Hepatic stellate cell (primary cell): Measurements from ENCODE around the gene OR10J4.
"Not testable (repeated sequence)": the region's sequence is repeated elsewhere in the genome, so short reads cannot be mapped to it uniquely, and the experiment has no call there.

Experiments used
- DNase-seq: peaks from one replicate; pipeline ENCODE4 v3.0.0; 2011; ENCODE audit warnings: low spot score

Gene OR10J4

DNA sequence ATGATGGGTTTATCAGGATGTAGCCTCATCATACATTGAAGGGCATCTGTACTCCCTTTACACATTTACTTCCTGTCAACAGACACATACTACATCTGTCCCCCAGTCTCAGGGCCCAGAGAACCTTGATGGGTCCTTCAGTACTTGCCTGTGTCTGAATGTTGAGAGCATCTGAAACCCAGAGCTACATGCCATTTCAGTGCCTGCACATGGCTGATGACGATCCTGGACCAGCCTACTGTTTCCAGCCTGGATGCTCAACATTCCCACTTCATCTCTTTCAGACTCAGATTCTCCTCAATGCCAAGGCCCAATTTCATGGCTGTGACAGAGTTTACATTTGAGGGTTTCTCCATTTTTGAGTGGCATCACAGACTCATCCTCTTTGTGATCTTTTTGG is at the start of gene OR10J4:
Gene OR10J4 (plus strand): TSS at position 301 of the 400 bp plus-strand sequence.
- DNase-seq = no peak

DNA sequence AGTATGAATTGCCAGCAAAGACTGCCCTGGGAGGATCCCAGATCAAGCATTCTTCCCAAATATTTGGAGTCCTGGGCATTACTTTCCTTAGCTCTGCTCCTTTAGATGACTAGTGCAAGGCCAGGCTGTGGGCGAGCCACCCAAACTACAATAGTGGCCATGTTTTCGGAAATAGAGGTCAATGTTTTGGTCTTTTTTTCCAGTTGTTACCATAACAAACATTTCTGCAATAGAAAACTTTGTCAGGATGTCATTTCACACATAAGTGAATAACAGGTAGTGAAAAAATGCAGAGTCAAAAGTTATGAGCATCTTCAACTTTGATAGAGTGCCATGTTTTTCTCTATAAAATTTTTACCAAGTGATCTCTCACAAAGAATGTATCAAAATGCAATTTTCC is 25.2 kb upstream of the OR10J4 start:
- no peak for DNase-seq

DNA sequence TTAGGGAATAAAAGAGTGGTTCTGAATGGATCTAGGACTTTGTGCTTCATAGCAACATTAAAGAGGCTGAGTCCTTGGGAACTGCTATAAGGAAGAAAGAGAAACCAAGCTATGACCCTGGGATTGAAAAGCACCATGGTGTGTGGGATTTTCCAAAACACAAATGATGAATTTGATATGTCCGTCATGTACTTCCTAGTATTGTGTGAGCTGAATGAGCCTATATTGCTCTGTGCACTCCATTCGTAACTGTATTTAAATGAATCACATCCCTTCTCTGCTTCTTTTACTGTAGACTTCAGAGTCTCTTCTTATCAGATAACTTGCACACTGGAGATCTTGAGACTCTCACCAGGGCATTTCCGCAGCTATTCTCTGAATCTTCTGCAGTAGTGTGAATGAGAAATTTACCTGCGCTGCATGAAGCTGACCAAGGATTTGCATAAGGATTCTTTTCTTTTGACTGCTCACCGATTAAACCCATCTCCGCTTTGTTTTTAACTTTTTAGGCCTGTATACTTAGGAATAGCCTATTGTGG is 23.1 kb upstream of the OR10J4 start:
- DNase-seq = no peak

DNA sequence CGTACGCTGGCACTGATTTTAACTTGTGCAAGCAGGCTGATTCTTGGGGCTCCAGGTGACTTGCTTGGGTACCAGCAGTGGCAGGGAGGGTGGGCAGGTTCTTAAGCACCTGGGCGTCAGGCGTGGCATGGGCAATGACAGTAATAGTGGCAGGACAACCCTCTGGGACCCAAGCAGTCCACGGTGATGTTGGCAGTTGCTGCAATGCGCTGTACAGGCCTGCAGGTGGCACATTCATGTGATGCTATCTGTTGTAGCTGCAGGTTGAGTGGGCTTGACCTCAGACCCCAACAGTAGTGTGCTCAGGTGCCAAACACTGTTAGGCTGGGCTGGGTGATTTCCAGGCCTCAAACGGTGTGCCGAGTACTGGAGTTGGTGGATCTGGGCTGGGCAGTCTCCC is 10.2 kb upstream of the OR10J4 start:
- DNase-seq = no peak

DNA sequence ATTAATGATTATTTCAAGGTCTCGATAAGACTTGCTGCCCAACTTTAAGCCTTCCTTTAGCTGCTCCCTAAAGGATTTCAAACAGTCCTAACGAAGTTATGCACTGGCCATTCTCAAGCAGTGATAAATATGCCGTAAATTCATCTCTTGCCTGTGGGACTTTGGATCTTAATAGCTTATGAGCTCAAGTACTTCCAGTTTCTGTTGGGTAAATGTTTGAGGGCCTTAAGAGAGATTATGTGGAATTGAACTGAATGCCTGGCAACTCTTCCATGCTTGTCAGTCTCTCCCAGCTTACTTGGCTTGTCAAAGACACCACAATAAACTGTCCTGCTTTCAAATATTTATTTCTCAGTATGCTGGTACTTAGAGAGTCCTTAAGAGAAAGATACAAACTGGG is 3.5 kb upstream of the OR10J4 start:
- DNase-seq = no peak

DNA sequence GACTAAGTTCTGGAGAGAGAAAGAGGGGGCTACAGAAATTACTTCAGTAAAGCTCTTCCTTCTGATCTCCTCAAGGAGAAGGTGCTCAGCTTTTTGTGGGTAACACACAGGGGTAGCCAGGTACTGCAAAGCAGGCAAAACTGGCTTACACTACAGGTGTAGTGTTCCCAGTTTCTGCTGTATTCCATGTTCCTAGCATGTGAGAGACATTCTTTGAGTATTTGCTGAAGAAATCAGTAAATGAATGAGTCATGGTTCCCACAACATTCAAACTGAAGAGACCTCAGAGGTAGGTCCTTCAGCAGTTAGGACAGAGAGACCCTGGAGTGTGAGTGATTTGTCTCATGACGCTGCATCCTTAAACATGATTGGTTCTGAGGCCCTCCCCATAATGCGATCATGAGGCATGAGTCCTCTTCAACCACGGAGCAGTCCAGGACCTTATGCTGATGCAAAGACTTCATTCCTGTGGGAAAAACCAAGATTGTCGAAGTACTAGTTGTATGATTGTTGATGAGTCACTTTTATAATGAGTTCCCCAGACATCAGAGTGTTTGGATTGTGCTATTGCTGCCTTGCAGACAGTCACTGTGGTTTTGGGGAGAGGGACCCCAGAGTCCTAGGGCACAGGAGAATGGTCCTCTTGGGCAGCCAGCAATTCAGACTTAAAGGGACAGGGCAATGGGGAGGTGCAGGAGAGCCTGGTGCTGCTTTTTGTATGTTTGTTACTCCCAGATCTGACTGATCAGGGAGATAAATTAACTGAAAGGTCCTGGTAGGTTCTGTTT is 2.7 kb upstream of the OR10J4 start:
- DNase-seq = peak; percentile 17

DNA sequence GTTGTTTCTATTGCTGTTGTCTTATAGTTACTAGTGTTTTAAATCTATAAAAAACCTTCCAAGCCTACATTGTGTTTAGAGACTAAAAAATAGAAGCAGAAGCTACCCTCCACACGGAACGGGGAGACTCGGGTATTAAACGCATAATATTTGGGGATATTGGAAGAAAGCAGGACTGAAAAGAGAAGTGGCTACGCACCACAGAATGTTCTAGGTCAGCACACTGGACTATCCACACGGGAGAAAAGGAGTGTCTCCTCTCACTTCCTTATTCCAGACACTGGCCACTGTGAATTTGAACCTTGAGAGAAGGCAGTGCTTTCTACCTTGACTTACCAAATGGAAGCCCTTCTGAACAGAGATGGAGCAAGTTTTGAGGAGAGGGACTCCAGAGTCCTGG is 1.0 kb upstream of the OR10J4 start:
- no peak for DNase-seq

DNA sequence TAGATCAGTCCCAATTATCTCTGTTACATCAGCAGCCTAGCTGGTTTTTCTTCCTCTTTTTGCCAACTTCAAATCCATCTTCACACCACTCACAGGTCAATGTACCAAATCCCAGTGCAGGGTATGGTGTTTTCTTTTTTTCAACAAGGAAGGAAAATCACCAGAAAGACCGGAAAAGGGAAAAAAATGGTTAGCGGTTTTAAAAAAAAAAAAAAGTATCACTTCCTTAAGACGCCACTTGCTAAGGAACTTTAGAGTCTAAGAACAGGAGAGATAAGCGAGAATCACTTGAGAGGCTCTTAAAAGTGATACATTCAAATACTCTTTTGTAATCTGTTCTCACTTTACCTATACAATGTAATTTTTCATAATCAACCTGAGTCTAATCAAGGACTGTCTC is 4.5 kb downstream of the OR10J4 start:
- DNase-seq = no peak

DNA sequence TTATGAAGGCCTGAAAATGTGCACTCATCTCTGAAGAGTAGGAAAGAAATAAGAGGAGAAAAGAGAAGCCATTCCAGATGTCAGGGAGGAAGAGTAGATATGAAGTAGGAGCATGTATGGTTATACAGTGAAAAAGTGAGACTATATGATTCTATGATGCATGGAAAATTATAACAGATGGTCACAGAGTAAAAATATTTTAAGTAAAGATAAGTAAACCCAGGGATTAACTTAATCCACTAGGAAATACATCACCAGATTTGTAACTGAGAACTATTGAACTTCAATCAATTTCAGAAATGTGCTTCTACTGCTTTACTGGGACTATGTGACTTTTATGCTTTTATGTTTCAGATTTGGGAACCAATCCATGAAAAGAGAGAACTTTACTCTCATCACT is 7.4 kb downstream of the OR10J4 start, which contains the start of gene OR10J1:
Gene OR10J1 (plus strand): TSS at position 301 of the 400 bp plus-strand sequence. CDS start 70 bp downstream, at position 371.
- no peak for DNase-seq

DNA sequence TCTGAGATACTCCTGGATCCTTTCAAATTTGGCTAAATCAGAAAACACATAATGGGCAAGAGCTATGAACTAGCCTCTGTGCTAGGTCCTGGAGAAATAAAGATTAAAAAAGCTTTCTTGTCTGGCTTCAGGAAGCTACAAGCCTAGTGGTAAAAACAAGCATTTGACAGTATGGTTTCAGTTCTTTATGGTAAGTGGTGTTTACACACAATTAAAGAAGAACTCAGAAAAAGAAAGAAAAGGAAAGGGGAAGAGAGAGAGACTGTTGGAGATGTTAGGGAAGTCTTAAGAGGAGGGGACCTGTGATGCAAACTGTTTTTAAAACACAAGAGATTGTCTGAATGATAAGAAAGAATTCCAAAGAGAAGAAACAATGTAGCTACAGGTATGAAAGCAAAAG is 9.4 kb downstream of the OR10J4 start:
- DNase-seq = no peak

DNA sequence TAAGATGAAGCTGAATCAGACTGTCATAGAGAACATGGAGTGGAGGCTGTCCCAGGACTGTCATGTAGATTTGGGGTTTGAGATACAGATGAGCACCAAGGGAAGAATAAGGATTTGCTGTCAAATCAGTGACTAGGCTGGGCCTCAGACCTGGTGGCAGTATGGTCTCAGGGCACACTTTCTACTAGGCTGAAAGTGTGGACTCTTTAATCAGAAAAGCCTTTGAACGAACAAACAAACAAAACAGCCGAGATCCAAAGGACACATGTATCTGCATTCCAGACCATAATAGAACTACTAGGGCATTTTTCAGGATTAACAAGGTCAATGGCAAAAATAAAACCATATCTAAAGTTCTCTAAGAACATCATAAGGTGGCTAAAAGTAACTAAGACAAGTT is 10.4 kb downstream of the OR10J4 start:
- DNase-seq = no peak

DNA sequence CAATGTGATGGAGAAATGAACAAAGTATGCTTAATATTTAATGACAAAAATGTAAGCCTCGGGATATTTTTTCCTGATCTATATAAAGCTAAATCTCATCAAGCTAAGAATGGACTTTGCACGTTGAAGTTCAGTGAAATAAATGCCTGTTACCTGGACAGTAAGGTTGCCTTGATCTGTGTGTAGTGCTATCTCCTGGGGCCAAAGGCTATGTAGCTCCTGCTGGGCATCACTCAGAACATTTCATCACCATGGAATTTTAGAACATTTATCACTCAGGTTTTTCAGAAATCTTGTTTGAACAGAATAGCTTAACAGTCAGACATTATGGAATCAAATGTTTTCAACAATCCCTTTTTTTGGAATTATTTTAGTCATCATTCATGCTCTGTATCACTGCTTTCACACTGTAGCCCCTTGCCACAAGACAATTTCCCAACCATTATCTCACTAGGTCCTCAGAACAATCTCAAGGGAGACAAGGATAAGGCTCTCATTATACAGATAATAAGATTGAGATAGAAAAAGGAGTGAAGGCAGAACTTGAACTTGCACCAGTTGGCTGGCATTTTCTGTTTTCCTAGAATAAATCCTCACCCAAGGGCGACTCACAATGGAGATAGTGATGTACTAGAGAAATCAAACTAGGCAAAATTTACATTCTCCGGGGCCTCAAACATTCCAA is 11.2 kb downstream of the OR10J4 start:
- no peak for DNase-seq

DNA sequence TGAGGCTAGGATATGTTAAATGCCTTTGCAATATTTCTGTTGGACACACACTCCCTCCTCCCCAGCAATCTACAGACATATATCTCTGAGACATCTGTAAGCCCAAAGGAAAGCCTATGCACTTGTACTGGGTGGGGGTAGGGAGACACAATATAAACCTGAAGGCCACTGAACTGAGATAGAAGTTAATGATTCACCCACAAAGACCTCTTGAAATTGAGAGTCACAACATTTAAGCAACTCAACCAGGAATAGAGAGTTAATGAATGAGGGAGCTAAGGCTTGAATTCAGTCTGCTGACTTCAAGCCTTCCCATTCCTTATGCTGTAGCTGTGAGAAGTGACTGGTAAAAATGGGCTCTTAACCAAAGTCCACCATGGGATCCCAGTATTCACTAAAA is 12.5 kb downstream of the OR10J4 start:
- DNase-seq = no peak

DNA sequence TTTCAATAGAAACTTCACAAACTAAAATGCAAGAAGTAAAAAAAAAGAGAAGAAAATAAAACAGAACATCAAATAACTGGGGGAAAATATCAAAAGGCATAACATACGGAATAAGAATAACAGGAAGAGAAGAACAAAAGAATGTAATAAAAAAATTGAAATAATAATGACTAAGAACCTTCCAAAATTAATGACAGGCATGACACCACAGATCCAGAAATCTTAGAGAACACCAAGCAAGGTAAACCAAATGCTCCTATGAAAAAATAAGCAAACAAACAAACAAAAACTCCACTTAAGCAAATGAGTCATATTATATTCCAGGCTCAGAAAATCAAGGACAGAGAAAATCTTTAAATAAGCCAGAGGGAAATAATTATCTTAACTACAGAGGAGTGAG is 16.2 kb downstream of the OR10J4 start:
- no peak for DNase-seq

DNA sequence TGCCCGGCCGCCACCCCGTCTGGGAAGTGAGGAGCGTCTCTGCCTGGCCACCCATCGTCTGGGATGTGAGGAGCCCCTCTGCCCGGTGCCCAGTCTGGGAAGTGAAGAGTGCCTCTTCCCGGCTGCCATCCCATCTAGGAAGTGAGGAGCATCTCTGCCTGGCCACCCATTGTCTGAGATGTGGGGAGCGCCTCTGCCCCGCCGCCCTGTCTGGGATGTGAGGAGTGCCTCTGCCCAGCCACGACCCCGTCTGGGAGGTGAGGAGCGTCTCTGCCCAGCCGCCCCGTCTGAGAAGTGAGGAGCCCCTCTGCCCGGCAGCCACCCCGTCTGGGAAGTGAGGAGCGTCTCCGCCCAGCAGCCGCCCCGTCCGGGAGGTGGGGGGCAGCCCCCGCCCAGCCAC is 17.6 kb downstream of the OR10J4 start:
- DNase-seq = not testable (repeated sequence)

DNA sequence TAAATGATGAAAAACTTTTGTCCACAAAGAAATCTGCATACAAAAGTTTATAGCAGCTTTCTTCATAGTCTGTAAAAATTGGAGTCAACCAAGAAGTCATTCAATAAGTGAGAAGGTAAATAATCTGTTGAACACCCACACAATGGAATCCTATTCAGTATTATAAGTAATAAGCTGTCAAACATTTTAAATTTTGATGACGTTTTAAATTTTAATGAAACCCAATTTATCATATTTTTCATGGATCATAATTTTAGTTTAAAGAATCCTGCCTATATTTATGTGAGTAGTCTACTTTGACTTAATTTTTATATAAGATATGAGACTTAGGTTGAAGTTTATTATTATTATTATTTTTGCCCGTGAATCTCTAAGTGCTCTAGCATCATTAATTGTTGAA is 27.5 kb downstream of the OR10J4 start:
- no peak for DNase-seq

DNA sequence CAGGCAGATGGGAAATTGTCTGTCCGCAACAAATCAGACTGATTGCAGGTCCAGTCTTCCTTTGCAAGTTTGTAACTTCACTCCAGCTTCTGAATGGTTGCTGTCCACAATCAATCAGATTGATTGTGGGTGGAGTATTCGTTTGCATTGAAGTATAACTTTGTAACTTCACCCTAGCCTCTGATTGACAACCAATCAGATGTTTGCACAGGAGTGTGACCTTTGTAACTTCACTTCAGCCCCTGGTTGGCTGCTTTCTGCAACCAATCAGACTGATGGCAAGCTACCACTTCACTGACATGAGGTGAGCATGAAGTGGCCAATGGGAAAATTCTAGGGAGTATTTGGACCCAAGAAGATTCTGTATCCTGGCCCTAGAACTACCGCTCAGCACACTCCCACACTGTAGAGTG is 33.2 kb downstream of the OR10J4 start:
- DNase-seq = no peak

DNA sequence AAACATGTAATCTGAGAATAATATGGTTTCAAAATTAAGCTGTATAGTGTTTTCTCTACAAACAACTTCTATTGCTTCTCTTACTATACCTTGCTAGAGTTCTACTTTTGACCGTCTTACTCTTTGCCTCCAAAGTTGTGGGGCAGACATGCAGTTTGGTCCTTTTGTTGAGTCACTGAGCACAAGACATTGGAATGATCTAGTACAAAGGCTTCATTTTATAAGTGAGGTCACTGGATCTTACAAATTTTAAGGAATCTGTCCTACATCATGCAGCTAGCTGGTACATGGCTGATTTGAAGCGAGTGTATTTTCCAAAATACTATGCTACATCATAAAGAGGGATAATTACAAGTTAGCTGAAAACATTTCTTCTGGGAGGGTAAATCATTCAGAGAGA is 36.3 kb downstream of the OR10J4 start:
- no peak for DNase-seq

DNA sequence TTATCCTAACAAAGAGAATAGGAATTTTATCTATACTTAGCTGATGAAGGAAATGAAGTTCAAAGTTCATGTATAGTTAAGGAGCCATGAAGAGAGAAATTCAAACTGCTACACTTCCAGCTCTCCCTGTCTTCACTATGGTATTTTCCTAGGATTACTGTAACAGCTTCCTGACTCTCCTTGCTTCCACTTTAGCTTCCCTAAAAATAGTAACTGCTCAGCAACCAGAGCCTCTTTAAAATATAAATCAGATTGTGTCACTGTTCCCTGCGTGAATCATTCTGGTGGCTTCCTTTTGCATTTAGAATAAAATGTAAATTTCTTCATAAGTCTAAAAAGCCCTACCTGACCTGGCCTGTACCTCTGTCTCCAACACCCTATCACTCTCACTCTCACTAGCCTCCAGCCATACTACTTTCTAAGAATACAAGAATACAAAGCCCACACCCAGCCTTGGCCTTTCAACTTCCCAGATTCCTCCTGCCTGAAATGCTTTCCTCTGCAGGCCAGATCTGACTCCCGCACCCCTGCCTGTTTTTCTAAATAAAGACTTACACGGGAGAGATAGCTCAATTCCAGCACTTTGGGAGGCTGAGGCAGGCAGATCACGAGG is 38.0 kb downstream of the OR10J4 start:
- no peak for DNase-seq

DNA sequence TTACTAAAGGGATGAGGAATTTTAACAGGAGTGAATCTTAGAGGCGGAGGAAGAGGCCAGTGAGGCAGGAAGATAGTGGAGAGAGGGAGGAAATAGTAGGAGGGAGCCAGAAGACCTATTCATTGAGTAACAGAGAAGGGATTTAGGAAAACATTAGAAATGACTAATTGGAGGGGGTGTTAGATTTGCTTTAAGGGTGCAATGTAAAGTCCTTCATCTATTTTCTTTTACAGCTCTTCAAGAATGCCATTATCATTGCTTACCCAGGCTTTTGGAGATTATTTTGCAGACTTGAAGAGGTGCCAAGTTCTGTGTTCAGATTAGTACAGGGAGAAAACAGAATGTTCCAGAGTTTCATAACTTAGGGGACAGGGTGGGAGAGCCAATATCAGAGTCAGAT is 41.3 kb downstream of the OR10J4 start:
- no peak for DNase-seq

DNA sequence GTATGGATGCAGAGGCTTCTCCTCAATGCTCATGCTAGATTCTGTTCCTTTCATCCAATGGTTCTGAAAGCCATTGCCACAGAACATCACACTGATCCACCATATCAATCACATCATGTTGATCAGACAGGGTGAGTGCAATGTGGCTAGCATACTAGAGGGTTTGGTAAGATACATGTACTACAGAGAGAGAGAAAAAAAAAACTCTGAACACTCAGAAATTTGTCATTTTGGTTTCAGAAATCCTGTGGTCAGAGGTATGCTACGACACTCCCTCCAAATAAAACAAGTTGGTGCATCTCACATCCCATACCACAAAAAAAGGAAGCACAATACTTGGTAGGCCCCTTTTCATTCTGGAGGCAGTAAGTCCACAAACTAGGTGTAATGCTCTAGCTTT is 42.9 kb downstream of the OR10J4 start:
- no peak for DNase-seq
